Prostate gland (tissue), 2 donors: ENCODE measurements around the gene INPP5K. TPM values are rescaled to one million over a fixed set of nuclear protein-coding genes. Genes with fewer than 3 reads are reported as not detected.

Experiments used
- DNase-seq: peaks from one replicate; pipeline ENCODE4 v3.0.0-alpha.2; 2019; ENCODE audit warnings: low spot score
- H3K27ac ChIP-seq, 2 donors: fragments of 200-600 bp; sonication (generic); 2 replicates each; pipeline ENCODE4 v1.5.1; 2017 to 2019
- H3K27me3 ChIP-seq: fragments of 200-600 bp; sonication (generic); replicated peaks from 2 replicates; pipeline ENCODE4 v1.5.1; 2019; ENCODE audit not compliant: insufficient read depth
- H3K36me3 ChIP-seq, 2 donors: fragments of 200-600 bp; sonication (generic); 1 replicate in 1 of 2; 2 replicates in 1 of 2; pipeline versions ENCODE4 v1.5.1 to v1.8.1; 2017 to 2019
- H3K4me1 ChIP-seq: fragments of 200-600 bp; sonication (generic); replicated peaks from 2 replicates; pipeline ENCODE4 v1.5.1; 2019
- H3K4me3 ChIP-seq, 2 donors: fragments of 200-600 bp; sonication (generic); 2 replicates each; pipeline ENCODE4 v1.5.1; 2017 to 2019
- H3K9me3 ChIP-seq: fragments of 200-600 bp; sonication (generic); 2 replicates; pipeline ENCODE4 v1.5.1; 2017
- POLR2A ChIP-seq: fragments of 450-650 bp; IDR thresholded peaks from one replicate; pipeline ENCODE4 v1.6.1; 2016; ENCODE audit warnings: antibody characterized with exemption, mild to moderate bottlenecking
- POLR2AphosphoS5 ChIP-seq: sonication (generic); formaldehyde crosslinking; IDR thresholded peaks from one replicate; pipeline ENCODE4 v1.6.1; 2017; ENCODE audit warnings: antibody characterized with exemption
- WGBS: methylation state at CpG from one replicate; pipeline ENCODE4 v1.1.5; 2018; 5-methylcytosine and 5-hydroxymethylcytosine counted together
- intact Hi-C: fragments of 100-400 bp; cut with DNase I; formaldehyde crosslinking; loops from one replicate; pipeline ENCODE4 v1.14.2; 2022
- total RNA-seq, 2 donors: library from RNA; depleted of rRNA; stranded (reverse); fragments of >200 nt; gene quantifications; one replicate each; pipeline ENCODE4 v1.1.0, GENCODE V29; 2016
- TF ChIP-seq, protein P1 (sequence below), 4 experiments: fragments of 200-600 bp in 2 of 4; fragments of 450-650 bp in 2 of 4; sonication (generic) in 2 of 4; IDR thresholded peaks; 1 replicate in 3 of 4; 2 replicates in 1 of 4; pipeline ENCODE4 v1.5.1; 2016 to 2019; ENCODE audit warnings: antibody characterized with exemption in 4 of 4, mild to moderate bottlenecking in 2 of 4, moderate library complexity in 2 of 4

The INPP5K gene
- total RNA-seq, 2 donors from 2014 or later = 82.7 to 87.4 TPM

DNA sequence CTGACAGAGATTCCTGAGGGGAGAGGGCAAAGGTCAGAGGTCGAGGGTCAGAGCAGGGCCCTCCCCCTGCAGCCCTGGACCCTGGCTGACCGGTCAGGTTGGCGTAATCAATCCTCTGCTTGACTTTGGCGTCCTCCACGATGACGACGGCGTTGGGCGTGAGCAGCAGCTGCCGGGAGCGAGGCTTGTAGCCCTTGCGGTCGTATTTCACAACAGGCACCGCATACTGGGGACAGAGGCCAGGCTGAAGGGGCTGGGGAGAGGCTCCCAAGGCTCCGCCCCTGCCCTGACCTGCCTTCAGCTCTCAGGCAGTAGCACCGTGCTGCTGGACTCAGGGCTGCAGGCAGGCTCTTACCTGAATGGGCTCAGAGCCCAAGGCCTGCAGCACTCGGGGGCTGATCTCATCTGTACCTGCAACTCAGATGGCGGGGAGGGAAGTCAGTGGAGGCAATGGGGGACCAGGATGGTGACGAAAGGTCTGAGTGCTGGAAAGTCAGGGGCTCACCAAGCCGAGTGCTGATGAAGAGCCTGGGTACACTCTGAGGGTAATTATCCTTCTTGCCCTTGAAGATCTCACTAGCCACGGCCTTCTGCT is 48.4 kb downstream of the INPP5K start:
- Histone ChIP-seq H3K36me3 (peaks cover 12 to 35% of the 10 kb centered on the region in 2 donors), H3K4me1 (no peaks in the 10 kb centered on the region), H3K27me3 (no peaks in the 10 kb centered on the region), H3K4me3 (no peak overlapping the region), H3K27ac (no peak overlapping the region), H3K9me3 (no peaks in the 10 kb centered on the region)
- 71% methylated on average over 15 of the region's 21 CpGs for WGBS
- DNase-seq = no peak
- intact Hi-C loops = no loop called here
- no peak for TF ChIP-seq POLR2A
- TF ChIP-seq POLR2AphosphoS5 = no peak
- TF ChIP-seq, protein P1, sequence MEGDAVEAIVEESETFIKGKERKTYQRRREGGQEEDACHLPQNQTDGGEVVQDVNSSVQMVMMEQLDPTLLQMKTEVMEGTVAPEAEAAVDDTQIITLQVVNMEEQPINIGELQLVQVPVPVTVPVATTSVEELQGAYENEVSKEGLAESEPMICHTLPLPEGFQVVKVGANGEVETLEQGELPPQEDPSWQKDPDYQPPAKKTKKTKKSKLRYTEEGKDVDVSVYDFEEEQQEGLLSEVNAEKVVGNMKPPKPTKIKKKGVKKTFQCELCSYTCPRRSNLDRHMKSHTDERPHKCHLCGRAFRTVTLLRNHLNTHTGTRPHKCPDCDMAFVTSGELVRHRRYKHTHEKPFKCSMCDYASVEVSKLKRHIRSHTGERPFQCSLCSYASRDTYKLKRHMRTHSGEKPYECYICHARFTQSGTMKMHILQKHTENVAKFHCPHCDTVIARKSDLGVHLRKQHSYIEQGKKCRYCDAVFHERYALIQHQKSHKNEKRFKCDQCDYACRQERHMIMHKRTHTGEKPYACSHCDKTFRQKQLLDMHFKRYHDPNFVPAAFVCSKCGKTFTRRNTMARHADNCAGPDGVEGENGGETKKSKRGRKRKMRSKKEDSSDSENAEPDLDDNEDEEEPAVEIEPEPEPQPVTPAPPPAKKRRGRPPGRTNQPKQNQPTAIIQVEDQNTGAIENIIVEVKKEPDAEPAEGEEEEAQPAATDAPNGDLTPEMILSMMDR (IDR thresholded peaks at IDR 0.05) = no peak

DNA sequence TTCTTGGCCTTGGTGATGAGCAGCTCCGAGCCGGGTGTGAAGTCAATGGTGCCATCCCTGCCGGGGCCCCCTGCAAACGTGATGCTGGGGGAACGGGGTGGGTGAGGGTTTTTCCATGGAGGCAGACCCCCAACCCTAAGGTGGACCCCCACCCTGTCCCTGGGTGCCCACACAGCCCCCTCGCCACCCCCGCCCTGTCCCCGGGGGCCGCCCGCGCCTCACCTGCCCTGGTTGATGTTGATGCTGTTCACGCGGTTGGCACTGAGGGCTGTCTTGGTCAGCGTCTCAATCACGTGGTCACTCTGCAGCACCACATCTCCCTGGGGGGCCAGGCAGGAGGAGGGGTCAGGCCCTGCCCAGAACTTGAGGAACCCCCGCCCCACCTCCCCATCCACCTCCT is 49.2 kb downstream of the INPP5K start:
- Histone ChIP-seq H3K27ac (no peak overlapping the region), H3K9me3 (no peaks in the 10 kb centered on the region), H3K4me3 (no peak overlapping the region), H3K27me3 (no peaks in the 10 kb centered on the region), H3K36me3 (peaks cover 12 to 35% of the 10 kb centered on the region in 2 donors), H3K4me1 (no peaks in the 10 kb centered on the region)
- intact Hi-C loops = no loop called here
- no peak for DNase-seq
- 87% methylated on average over 16 of the region's 16 CpGs for WGBS
- TF ChIP-seq POLR2A = no peak
- TF ChIP-seq POLR2AphosphoS5 = no peak

DNA sequence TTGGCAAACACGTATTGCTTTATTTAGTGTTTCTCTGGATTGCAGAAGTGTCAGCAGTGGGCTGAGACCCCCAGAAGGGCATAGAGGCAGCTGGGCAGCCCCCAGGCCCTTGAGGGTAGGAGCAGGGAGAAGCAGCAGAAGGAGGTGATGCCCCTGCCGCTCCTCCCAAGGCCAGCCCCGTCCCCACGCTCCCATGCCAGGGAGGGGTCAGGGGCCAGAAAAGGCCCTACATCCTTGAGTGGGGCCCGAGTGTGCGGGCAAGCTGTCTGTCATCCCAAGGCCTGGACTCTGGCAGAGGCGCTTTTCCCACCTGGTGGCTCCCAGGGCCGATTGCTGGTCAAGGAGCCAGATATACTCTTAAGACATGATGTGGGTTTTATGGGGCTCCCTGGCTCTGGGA is 52.2 kb downstream of the INPP5K start:
- Histone ChIP-seq H3K4me3 (no peak overlapping the region), H3K36me3 (peaks cover 4 to 22% of the 10 kb centered on the region in 2 donors), H3K9me3 (no peaks in the 10 kb centered on the region), H3K4me1 (no peaks in the 10 kb centered on the region), H3K27me3 (no peaks in the 10 kb centered on the region), H3K27ac (no peak overlapping the region)
- TF ChIP-seq POLR2AphosphoS5 (no peak), POLR2A (no peak)
- TF ChIP-seq, protein P1 (IDR thresholded peaks at IDR 0.05) = no peak
- intact Hi-C loops = no loop called here
- no peak for DNase-seq
- 88% methylated on average over 8 of the region's 8 CpGs for WGBS

DNA sequence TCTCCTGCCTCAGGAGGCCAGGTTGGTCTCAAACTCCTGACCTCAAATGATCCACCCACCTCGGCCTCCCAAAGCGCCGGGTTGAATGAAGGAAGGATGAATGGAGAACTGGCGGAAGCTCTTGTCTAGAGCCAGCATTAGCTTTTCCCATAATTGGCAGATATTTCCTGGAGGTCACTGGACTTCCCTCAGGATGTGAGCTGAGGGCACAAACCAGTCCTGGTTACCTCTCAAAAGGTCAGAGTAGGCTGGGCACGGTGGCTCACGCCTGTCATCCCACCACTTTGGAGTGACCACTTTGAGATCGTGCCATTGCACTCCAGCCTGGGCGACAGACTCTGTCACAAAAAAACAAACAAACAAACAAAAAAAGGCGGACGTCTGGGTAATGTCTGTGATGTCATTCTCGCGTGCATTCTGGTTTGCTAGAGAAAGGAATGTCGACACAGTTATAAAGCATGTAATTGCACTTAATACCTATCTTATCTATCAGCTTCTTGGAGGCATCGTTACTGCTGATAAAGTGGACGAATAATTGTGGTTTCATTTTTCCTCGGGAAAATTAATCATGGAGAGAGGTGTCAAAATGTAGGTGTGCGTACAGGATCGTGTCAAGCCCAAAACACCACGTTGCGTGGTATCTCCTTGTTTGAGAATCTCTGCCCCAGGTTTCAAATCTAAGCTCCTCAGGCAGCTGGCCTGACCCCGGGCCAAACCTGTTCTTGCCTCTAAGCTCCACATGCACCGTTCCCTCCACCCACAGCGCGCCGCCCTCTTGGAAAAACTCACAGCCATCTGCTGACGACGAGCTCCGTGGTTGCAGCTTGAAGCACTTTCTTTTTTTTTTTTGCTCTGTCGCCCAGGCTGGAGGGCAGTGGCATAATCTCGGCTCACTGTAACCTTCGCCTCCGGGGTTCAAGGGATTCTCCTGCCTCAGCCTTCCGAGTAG is 54.0 kb downstream of the INPP5K start:
- 76% methylated on average over 33 of the region's 33 CpGs for WGBS
- H3K36me3 ChIP-seq = peaks cover 0 to 11% of the 10 kb centered on the region in 2 donors
- intact Hi-C loops = no loop called here
- H3K9me3 ChIP-seq = no peaks in the 10 kb centered on the region
- H3K4me3 ChIP-seq = no peak overlapping the region
- TF ChIP-seq, protein P1 (IDR thresholded peaks at IDR 0.05) = no peak
- TF ChIP-seq POLR2AphosphoS5 = no peak
- TF ChIP-seq POLR2A = no peak
- no peak for DNase-seq
- H3K27me3 ChIP-seq = no peaks in the 10 kb centered on the region
- no peaks in the 10 kb centered on the region for H3K4me1 ChIP-seq
- H3K27ac ChIP-seq = no peak overlapping the region

DNA sequence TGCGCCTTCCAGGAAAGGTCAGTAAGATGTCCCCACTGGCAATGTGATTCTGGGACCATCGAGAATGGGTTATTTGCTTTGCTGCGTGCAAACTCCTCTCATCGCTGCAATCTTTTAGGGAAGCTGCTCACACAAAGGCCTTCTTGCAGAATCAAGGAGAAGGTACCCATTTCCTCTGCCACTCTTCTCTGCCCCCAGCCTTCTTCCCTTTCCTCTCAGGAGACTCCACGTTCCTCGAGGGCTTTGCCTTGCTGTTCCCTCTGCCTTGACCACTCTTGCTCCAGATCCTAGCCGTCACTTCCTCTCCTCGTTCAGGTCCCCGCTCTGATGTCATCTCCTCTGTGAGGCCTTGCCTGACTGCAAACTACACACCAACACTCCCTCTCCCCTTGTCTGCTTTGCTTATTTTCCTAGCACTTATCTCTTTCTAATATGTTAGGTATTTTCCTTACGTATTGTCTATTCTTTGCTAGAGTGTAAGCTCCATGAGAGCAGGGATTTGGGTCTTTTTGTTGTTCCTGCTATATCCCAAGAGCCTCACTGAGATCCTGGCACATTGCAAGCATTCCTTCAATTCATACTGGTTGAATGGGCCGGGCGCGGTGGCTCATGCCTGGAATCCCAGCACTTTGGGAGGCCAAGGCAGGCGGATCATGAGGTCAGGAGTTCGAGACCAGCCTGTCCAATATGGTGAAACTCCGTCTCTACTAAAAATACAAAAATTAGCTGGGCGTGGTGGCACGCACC is 55.0 kb downstream of the INPP5K start:
- DNase-seq = no peak
- Histone ChIP-seq H3K27ac (no peak overlapping the region), H3K9me3 (no peaks in the 10 kb centered on the region), H3K4me1 (no peaks in the 10 kb centered on the region), H3K27me3 (no peaks in the 10 kb centered on the region), H3K36me3 (peaks cover 0 to 4% of the 10 kb centered on the region in 2 donors), H3K4me3 (no peak overlapping the region)
- WGBS = 92% methylated on average over 18 of the region's 18 CpGs
- intact Hi-C loops = no loop called here
- TF ChIP-seq POLR2AphosphoS5 (no peak), POLR2A (no peak)
- TF ChIP-seq, protein P1 (IDR thresholded peaks at IDR 0.05) = no peak
